Esophagus muscularis mucosa (tissue), 3 donors: Measurements from ENCODE around the gene SLC30A2.

Source experiments
- POLR2A ChIP-seq: fragments of 450-650 bp; IDR thresholded peaks from one replicate; pipeline ENCODE4 v1.6.1; 2017; ENCODE audit warnings: antibody characterized with exemption, moderate library complexity, mild to moderate bottlenecking, low read depth
- POLR2AphosphoS5 ChIP-seq, 2 donors: sonication (generic); formaldehyde crosslinking; IDR thresholded peaks; one replicate each; pipeline ENCODE4 v1.6.1; 2017; ENCODE audit warnings: antibody characterized with exemption in 2 of 2
- TF ChIP-seq, protein P1 (sequence below), 3 experiments: fragments of 200-600 bp in 2 of 3; fragments of 450-650 bp in 1 of 3; sonication (generic) in 2 of 3; IDR thresholded peaks; one replicate each; pipeline ENCODE4 v1.5.1; 2017 to 2019; ENCODE audit warnings: antibody characterized with exemption in 3 of 3, mild to moderate bottlenecking in 2 of 3, moderate library complexity in 1 of 3

DNA sequence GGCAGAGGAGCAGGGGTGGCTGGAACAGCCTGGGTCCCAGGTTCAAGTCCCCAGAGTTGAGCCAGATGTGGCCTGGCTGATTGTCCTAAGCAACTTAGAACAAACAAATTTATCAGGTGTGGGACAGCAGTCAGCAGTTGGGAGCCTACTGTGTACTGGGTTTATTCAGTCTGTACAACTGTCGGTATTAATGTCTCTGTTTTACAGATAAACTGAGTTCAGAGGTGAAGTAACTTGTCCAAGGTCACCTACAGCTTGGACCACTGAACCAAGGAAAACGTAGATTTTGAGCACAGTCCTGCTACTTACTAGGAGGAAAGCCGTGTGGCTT, 36.1 kb upstream of the SLC30A2 start:
- TF ChIP-seq, protein P1, sequence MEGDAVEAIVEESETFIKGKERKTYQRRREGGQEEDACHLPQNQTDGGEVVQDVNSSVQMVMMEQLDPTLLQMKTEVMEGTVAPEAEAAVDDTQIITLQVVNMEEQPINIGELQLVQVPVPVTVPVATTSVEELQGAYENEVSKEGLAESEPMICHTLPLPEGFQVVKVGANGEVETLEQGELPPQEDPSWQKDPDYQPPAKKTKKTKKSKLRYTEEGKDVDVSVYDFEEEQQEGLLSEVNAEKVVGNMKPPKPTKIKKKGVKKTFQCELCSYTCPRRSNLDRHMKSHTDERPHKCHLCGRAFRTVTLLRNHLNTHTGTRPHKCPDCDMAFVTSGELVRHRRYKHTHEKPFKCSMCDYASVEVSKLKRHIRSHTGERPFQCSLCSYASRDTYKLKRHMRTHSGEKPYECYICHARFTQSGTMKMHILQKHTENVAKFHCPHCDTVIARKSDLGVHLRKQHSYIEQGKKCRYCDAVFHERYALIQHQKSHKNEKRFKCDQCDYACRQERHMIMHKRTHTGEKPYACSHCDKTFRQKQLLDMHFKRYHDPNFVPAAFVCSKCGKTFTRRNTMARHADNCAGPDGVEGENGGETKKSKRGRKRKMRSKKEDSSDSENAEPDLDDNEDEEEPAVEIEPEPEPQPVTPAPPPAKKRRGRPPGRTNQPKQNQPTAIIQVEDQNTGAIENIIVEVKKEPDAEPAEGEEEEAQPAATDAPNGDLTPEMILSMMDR (IDR thresholded peaks at IDR 0.05) = no peak
- TF ChIP-seq POLR2AphosphoS5 (IDR thresholded peaks at IDR 0.05) (no peak), POLR2A (no peak)
